Naive thymus-derived CD4-positive, alpha-beta T cell (primary cell): ENCODE measurements around the gene IGSF22. TPM values are rescaled to one million over a fixed set of nuclear protein-coding genes. Genes with fewer than 3 reads are reported as not detected.
A peak's percentile ranks its signal among the peaks of the same experiment; 100 is the strongest.

Experiments used
- ATAC-seq: fragments of 150-1000 bp; cut with Tn5 transposase; 2 replicates; pipeline ENCODE4 v1.10.0; 2021; ENCODE audit warnings: mild to moderate bottlenecking, moderate library complexity
- CTCF ChIA-PET: fragments of 350-600 bp; sonication (Branson Sonifier 250); formaldehyde crosslinking; loops from one replicate; lab custom pipeline; 2021; ENCODE audit warnings: antibody characterized with exemption; lab: Charles Lee
- POLR2A ChIA-PET: fragments of 350-600 bp; sonication (Branson Sonifier 250); formaldehyde crosslinking; loops from one replicate; lab custom pipeline; 2021; ENCODE audit warnings: antibody characterized with exemption, inconsistent platforms; lab: Charles Lee
- DNase-seq, 9 donors: peaks; one replicate each; pipeline versions ENCODE4 v3.0.0 to v3.0.0-alpha.2; 2020 to 2022; ENCODE audit warnings: mixed read lengths in 1 of 9
- H3K27ac ChIP-seq: one replicate; pipeline ENCODE4 v1.7.0; 2013; ENCODE audit warnings: mild to moderate bottlenecking, low read depth, low read length, moderate library complexity
- H3K27me3 ChIP-seq, 2 donors: one replicate each; pipeline ENCODE4 v1.7.0; 2013; ENCODE audit warnings: low read length in 2 of 2, mild to moderate bottlenecking in 2 of 2, moderate library complexity in 2 of 2; ENCODE audit not compliant: control insufficient read depth in 2 of 2, insufficient read depth in 2 of 2
- H3K36me3 ChIP-seq, 3 experiments: 1 replicate in 2 of 3; 2 replicates in 1 of 3; pipeline ENCODE4 v1.7.0; 2013; ENCODE audit warnings: low read length in 3 of 3, mild to moderate bottlenecking in 3 of 3, moderate library complexity in 1 of 3; ENCODE audit not compliant: insufficient read depth in 3 of 3, control insufficient read depth in 2 of 3
- H3K4me1 ChIP-seq, 2 donors: one replicate each; pipeline ENCODE4 v1.7.0; 2013; ENCODE audit warnings: low read length in 2 of 2, mild to moderate bottlenecking in 2 of 2, moderate library complexity in 1 of 2; ENCODE audit not compliant: control insufficient read depth in 2 of 2, insufficient read depth in 2 of 2
- H3K4me3 ChIP-seq: 2 replicates; pipeline ENCODE4 v1.7.0; 2013; ENCODE audit warnings: mild to moderate bottlenecking, low read length
- H3K9me3 ChIP-seq, 3 experiments: 1 replicate in 2 of 3; 2 replicates in 1 of 3; pipeline ENCODE4 v1.7.0; 2013; ENCODE audit warnings: low read length in 3 of 3; ENCODE audit not compliant: control insufficient read depth in 2 of 3
- H3K27ac Mint-ChIP-seq, 9 donors: one replicate each; pipeline ENCODE4 v1.8.0; 2020 to 2022; ENCODE audit warnings: mixed read lengths in 9 of 9, mild to moderate bottlenecking in 8 of 9, moderate library complexity in 5 of 9, inconsistent platforms in 2 of 9
- H3K27me3 Mint-ChIP-seq, 5 donors: one replicate each; pipeline ENCODE4 v1.8.0; 2021 to 2022; ENCODE audit warnings: mixed read lengths in 5 of 5, mild to moderate bottlenecking in 1 of 5
- H3K36me3 Mint-ChIP-seq, 5 donors: one replicate each; pipeline ENCODE4 v1.8.0; 2020 to 2022; ENCODE audit warnings: mixed read lengths in 5 of 5, mild to moderate bottlenecking in 3 of 5, inconsistent platforms in 1 of 5
- H3K4me1 Mint-ChIP-seq, 7 donors: one replicate each; pipeline ENCODE4 v1.8.0; 2020 to 2022; ENCODE audit warnings: mixed read lengths in 7 of 7, mild to moderate bottlenecking in 3 of 7, inconsistent platforms in 1 of 7
- H3K4me3 Mint-ChIP-seq, 10 donors: one replicate each; pipeline ENCODE4 v1.8.0; 2020 to 2022; ENCODE audit warnings: mild to moderate bottlenecking in 10 of 10, mixed read lengths in 10 of 10, moderate library complexity in 6 of 10, inconsistent platforms in 2 of 10
- H3K9me3 Mint-ChIP-seq, 11 donors: one replicate each; pipeline ENCODE4 v1.8.0; 2020 to 2022; ENCODE audit warnings: mixed read lengths in 11 of 11, mild to moderate bottlenecking in 4 of 11, inconsistent platforms in 1 of 11, moderate library complexity in 1 of 11
- intact Hi-C, 2 donors: fragments of 100-400 bp; cut with micrococcal nuclease; formaldehyde crosslinking; loops; one replicate each; pipeline ENCODE4 v1.15.1; 2023
- polyA plus RNA-seq, 2 donors: library from polyadenylated mRNA; unstranded; fragments of 300-500 nt; fragmentation: Illumina TruSeq; gene quantifications; one replicate each; pipeline ENCODE4 v1.2.3, GENCODE V29; 2021
- total RNA-seq, 6 experiments: library from RNA in 5 of 6; stranded (reverse) in 5 of 6; gene quantifications; 1 replicate in 5 of 6; 2 replicates in 1 of 6; pipeline ENCODE4 v1.2.3 and lab custom pipeline; 2021 to 2026

IGSF22 gene
- total and polyA plus RNA-seq, 7 experiments from 2014 or later: 1.5 to 5.8 (median 2.6) TPM

GRCh38 chr11:18700872-18701271 is 25.1 kb downstream of the IGSF22 start:
- Histone ChIP-seq H3K4me1 (peaks cover 14 to 16% of the 10 kb centered on the region in 2 donors), H3K27ac (no peak overlapping the region), H3K9me3 (no peaks in the 10 kb centered on the region), H3K4me3 (no peak overlapping the region), H3K27me3 (no peaks in the 10 kb centered on the region), H3K36me3 (no peaks in the 10 kb centered on the region)
- ChIA-PET POLR2A (no interaction called here), CTCF (no interaction called here)
- no peak for ATAC-seq
- peaks cover 22 to 45% (median 37%) of the 10 kb centered on the region in 7 donors for H3K4me1 Mint-ChIP-seq
- H3K36me3 Mint-ChIP-seq: no peaks in the 10 kb centered on the region
- H3K4me3 Mint-ChIP-seq: peak overlapping the region in 5 of 10 donors; percentile 11 to 75 (median 55)
- no peaks in the 10 kb centered on the region for H3K9me3 Mint-ChIP-seq
- peak overlapping the region in 3 of 9 donors; percentile 14 to 25 (median 14) for H3K27ac Mint-ChIP-seq
- DNase-seq: no peak
- peaks cover 0 to 58% (median 0%) of the 10 kb centered on the region in 5 donors for H3K27me3 Mint-ChIP-seq
- intact Hi-C loops: no loop called here

- no peak for DNase-seq
- H3K9me3 Mint-ChIP-seq: no peaks in the 10 kb centered on the region
- H3K36me3 Mint-ChIP-seq: no peaks in the 10 kb centered on the region
- H3K4me3 Mint-ChIP-seq: peak overlapping the region; percentile 61 to 89 (median 82)
- intact Hi-C loops: no loop called here
- Histone ChIP-seq H3K4me3 (no peak overlapping the region), H3K27ac (no peak overlapping the region), H3K4me1 (peaks cover 9 to 11% of the 10 kb centered on the region in 2 donors), H3K9me3 (no peaks in the 10 kb centered on the region), H3K27me3 (no peaks in the 10 kb centered on the region), H3K36me3 (no peaks in the 10 kb centered on the region)
- ATAC-seq: no peak
- H3K4me1 Mint-ChIP-seq: peaks cover 17 to 41% (median 32%) of the 10 kb centered on the region in 7 donors
- H3K27me3 Mint-ChIP-seq: peaks cover 0 to 57% (median 0%) of the 10 kb centered on the region in 5 donors
- CTCF ChIA-PET: no interaction called here
- POLR2A ChIA-PET: interaction anchor here (0.9 kb wide), 1 partner anchor 174 kb away, joined by 3 read pairs; no protein-coding TSS in a partner anchor
- peak overlapping the region in 6 of 9 donors; percentile 42 to 90 (median 79) for H3K27ac Mint-ChIP-seq
Observed at GRCh38 chr11:18700375-18700774, 25.6 kb downstream of the IGSF22 start.

GRCh38 chr11:18699848-18700261 is 26.1 kb downstream of the IGSF22 start:
- intact Hi-C loops: loop anchor here (5.0 to 10.0 kb wide), 2 partner anchors 48 to 685 kb away; partner anchors contain the start of gene SERGEF (in 1 of the 2)
- H3K4me3 Mint-ChIP-seq: peak overlapping the region; percentile 61 to 89 (median 82)
- Histone ChIP-seq H3K27ac (no peak overlapping the region), H3K36me3 (no peaks in the 10 kb centered on the region), H3K4me3 (no peak overlapping the region), H3K4me1 (peaks cover 6% of the 10 kb centered on the region in 2 donors), H3K9me3 (no peaks in the 10 kb centered on the region), H3K27me3 (no peaks in the 10 kb centered on the region)
- no peak for ATAC-seq
- ChIA-PET POLR2A (interaction anchor here (0.9 kb wide), 2 partner anchors 8 to 174 kb away, joined by 3 to 4 read pairs; no protein-coding TSS in a partner anchor), CTCF (no interaction called here)
- no peak for DNase-seq
- peaks cover 0 to 52% (median 0%) of the 10 kb centered on the region in 5 donors for H3K27me3 Mint-ChIP-seq
- H3K9me3 Mint-ChIP-seq: no peaks in the 10 kb centered on the region
- no peaks in the 10 kb centered on the region for H3K36me3 Mint-ChIP-seq
- H3K4me1 Mint-ChIP-seq: peaks cover 13 to 36% (median 27%) of the 10 kb centered on the region in 7 donors
- H3K27ac Mint-ChIP-seq: peak overlapping the region; percentile 42 to 90 (median 84)

GRCh38 chr11:18699269-18699596 is 26.8 kb downstream of the IGSF22 start:
- peaks cover 6% of the 10 kb centered on the region in 2 donors for H3K4me1 ChIP-seq
- no peaks in the 10 kb centered on the region for H3K27me3 ChIP-seq
- Mint-ChIP-seq H3K4me3 (peak overlapping the region; percentile 61 to 89 (median 82)), H3K27ac (peak overlapping the region; percentile 42 to 88 (median 84)), H3K4me1 (peaks cover 12 to 30% (median 20%) of the 10 kb centered on the region in 7 donors), H3K27me3 (peaks cover 0 to 45% (median 0%) of the 10 kb centered on the region in 5 donors), H3K9me3 (no peaks in the 10 kb centered on the region), H3K36me3 (no peaks in the 10 kb centered on the region)
- intact Hi-C loops: loop anchor here (5.0 to 10.0 kb wide), 2 partner anchors 47 to 684 kb away; partner anchors contain the start of gene SERGEF (in 1 of the 2)
- peak overlapping the region; percentile 72 for H3K27ac ChIP-seq
- CTCF ChIA-PET: no interaction called here
- DNase-seq (no peak), ATAC-seq (no peak)
- POLR2A ChIA-PET: interaction anchor here (0.9 to 2.1 kb wide), 3 partner anchors 9 to 65 kb away, joined by 4 to 12 read pairs (median 6); partner anchors contain the start of gene SPTY2D1
- H3K9me3 ChIP-seq: no peaks in the 10 kb centered on the region
- peak overlapping the region; percentile 42 for H3K4me3 ChIP-seq
- no peaks in the 10 kb centered on the region for H3K36me3 ChIP-seq

- no peaks in the 10 kb centered on the region for H3K9me3 Mint-ChIP-seq
- peak; percentile 81 to 89 (median 87) for DNase-seq
- peak within 1 kb of the TSS; percentile 42 to 95 (median 89) for H3K27ac Mint-ChIP-seq
- H3K4me3 ChIP-seq: peak within 1 kb of the TSS; percentile 42
- H3K4me1 ChIP-seq: peaks cover 6% of the 10 kb centered on the region in 2 donors
- H3K9me3 ChIP-seq: no peaks in the 10 kb centered on the region
- intact Hi-C loops: loop anchor here (1.0 to 10.0 kb wide), 9 partner anchors 8 to 684 kb away; partner anchors contain the start of genes SPTY2D1 (in 2 of the 2), GTF2H1 (in 1 of the 2), HPS5 (in 1 of the 2) and SERGEF (in 1 of the 2)
- H3K27ac ChIP-seq: peak within 1 kb of the TSS; percentile 72
- peaks cover 0 to 39% (median 0%) of the 10 kb centered on the region in 5 donors for H3K27me3 Mint-ChIP-seq
- peak; percentile 97 for ATAC-seq
- H3K27me3 ChIP-seq: no peaks in the 10 kb centered on the region
- ChIA-PET POLR2A (interaction anchor here (0.6 to 2.1 kb wide), 7 partner anchors 10 to 173 kb away, joined by 3 to 12 read pairs (median 3); partner anchors contain the start of gene SPTY2D1), CTCF (interaction anchor here (1.7 kb wide), 1 partner anchor 24 kb away, joined by 15 read pairs; no protein-coding TSS in a partner anchor)
- no peaks in the 10 kb centered on the region for H3K36me3 Mint-ChIP-seq
- H3K4me3 Mint-ChIP-seq: peak within 1 kb of the TSS; percentile 76 to 89 (median 84)
- no peaks in the 10 kb centered on the region for H3K36me3 ChIP-seq
- H3K4me1 Mint-ChIP-seq: peaks cover 14 to 27% (median 20%) of the 10 kb centered on the region in 7 donors
Observed at GRCh38 chr11:18698341-18699268, 27.4 kb downstream of the IGSF22 start, which contains the start of gene TMEM86A. Gene TMEM86A, plus strand, starts transcription at chr11:18698779. Its CDS starts 108 bp downstream, at chr11:18698887.

- no peak for DNase-seq
- Mint-ChIP-seq H3K27me3 (peaks cover 0 to 35% (median 0%) of the 10 kb centered on the region in 5 donors), H3K27ac (peak overlapping the region in 7 of 9 donors; percentile 8 to 94 (median 50)), H3K36me3 (no peaks in the 10 kb centered on the region), H3K9me3 (no peaks in the 10 kb centered on the region), H3K4me3 (peak overlapping the region in 5 of 10 donors; percentile 70 to 85 (median 81)), H3K4me1 (peaks cover 19 to 23% (median 20%) of the 10 kb centered on the region in 7 donors)
- no peaks in the 10 kb centered on the region for H3K9me3 ChIP-seq
- ChIA-PET CTCF (interaction anchor here (0.6 to 1.7 kb wide), 2 partner anchors 25 to 26 kb away, joined by 3 to 15 read pairs; no protein-coding TSS in a partner anchor), POLR2A (interaction anchor here (1.1 to 2.1 kb wide), 6 partner anchors 8 to 172 kb away, joined by 3 to 12 read pairs (median 4); partner anchors contain the start of gene SPTY2D1)
- H3K4me3 ChIP-seq: no peak overlapping the region
- ATAC-seq: no peak
- H3K36me3 ChIP-seq: no peaks in the 10 kb centered on the region
- no peaks in the 10 kb centered on the region for H3K27me3 ChIP-seq
- H3K4me1 ChIP-seq: peaks cover 6% of the 10 kb centered on the region in 2 donors
- intact Hi-C loops: loop anchor here (5.0 to 10.0 kb wide), 2 partner anchors 45 to 683 kb away; partner anchors contain the start of gene SERGEF (in 1 of the 2)
- H3K27ac ChIP-seq: no peak overlapping the region
Observed at GRCh38 chr11:18697576-18697975, 28.4 kb downstream of the IGSF22 start.
